GM23338 (cell line): Measurements from ENCODE around the gene CDC27. TPM values are rescaled to one million over a fixed set of nuclear protein-coding genes. Genes with fewer than 3 reads are reported as not detected.

Experiments
- ATAC-seq: fragments of 200-7000 bp; cut with Tn5 transposase; 3 replicates; pipeline ENCODE4 v1.9.1; 2020
- DNase-seq: peaks from one replicate; pipeline ENCODE4 v3.0.0-alpha.2; 2015; ENCODE audit warnings: low spot score
- H2AFZ ChIP-seq: fragments of 200-600 bp; sonication (generic); 2 replicates; pipeline ENCODE4 v1.8.0; 2016; ENCODE audit warnings: antibody characterized with exemption, mild to moderate bottlenecking, moderate library complexity
- H3F3A ChIP-seq: fragments of 200-600 bp; sonication (generic); replicated peaks from 2 replicates; pipeline ENCODE4 v1.8.0; 2017; ENCODE audit warnings: antibody characterized with exemption, mixed run types, low read depth
- H3K27ac ChIP-seq: fragments of 200-600 bp; sonication (generic); 2 replicates; pipeline ENCODE4 v1.6.1; 2016; ENCODE audit warnings: low read depth
- H3K27me3 ChIP-seq: fragments of 200-600 bp; sonication (generic); 2 replicates; pipeline ENCODE4 v1.8.0; 2016; ENCODE audit warnings: mild to moderate bottlenecking, mixed run types, moderate library complexity; ENCODE audit not compliant: insufficient read depth
- H3K36me3 ChIP-seq: fragments of 200-600 bp; sonication (generic); 2 replicates; pipeline ENCODE4 v1.8.0; 2016; ENCODE audit warnings: mild to moderate bottlenecking; ENCODE audit not compliant: insufficient read depth
- H3K4me1 ChIP-seq: fragments of 200-600 bp; sonication (generic); 2 replicates; pipeline ENCODE4 v1.8.0; 2016; ENCODE audit warnings: mild to moderate bottlenecking, moderate library complexity; ENCODE audit not compliant: insufficient read depth
- H3K4me2 ChIP-seq: fragments of 200-600 bp; sonication (generic); 2 replicates; pipeline ENCODE4 v1.7.1; 2017; ENCODE audit warnings: mixed run types
- H3K4me3 ChIP-seq: fragments of 200-600 bp; sonication (generic); 2 replicates; pipeline ENCODE4 v1.6.1; 2016; ENCODE audit warnings: mixed run types
- H3K79me2 ChIP-seq: fragments of 200-600 bp; sonication (generic); replicated peaks from 2 replicates; pipeline ENCODE4 v1.8.0; 2017; ENCODE audit warnings: mild to moderate bottlenecking; ENCODE audit not compliant: insufficient read depth
- H3K9me2 ChIP-seq: fragments of 200-600 bp; sonication (generic); 2 replicates; pipeline ENCODE4 v1.8.0; 2017; ENCODE audit not compliant: insufficient read depth
- H4K20me1 ChIP-seq: fragments of 200-600 bp; sonication (generic); replicated peaks from 2 replicates; pipeline ENCODE4 v1.8.0; 2017; ENCODE audit warnings: mild to moderate bottlenecking; ENCODE audit not compliant: insufficient read depth
- H3K27ac Mint-ChIP-seq: 2 replicates; pipeline ENCODE4 v1.8.0; 2020; ENCODE audit warnings: inconsistent platforms, mild to moderate bottlenecking, moderate library complexity, mixed read lengths
- H3K27me3 Mint-ChIP-seq: 3 replicates; pipeline ENCODE4 v1.8.0; 2022; ENCODE audit warnings: low read depth, mild to moderate bottlenecking, moderate library complexity, mixed read lengths, inconsistent platforms; ENCODE audit not compliant: insufficient read depth, poor library complexity
- H3K36me3 Mint-ChIP-seq: 3 replicates; pipeline ENCODE4 v1.8.0; 2021; ENCODE audit warnings: low read depth, mild to moderate bottlenecking, inconsistent platforms, moderate library complexity, mixed read lengths
- H3K4me1 Mint-ChIP-seq: 3 replicates; pipeline ENCODE4 v1.8.0; 2020; ENCODE audit warnings: mild to moderate bottlenecking, inconsistent platforms, mixed read lengths
- H3K4me3 Mint-ChIP-seq: 3 replicates; pipeline ENCODE4 v1.8.0; 2021; ENCODE audit warnings: moderate library complexity, mild to moderate bottlenecking, inconsistent platforms, mixed read lengths
- H3K9me3 Mint-ChIP-seq: 3 replicates; pipeline ENCODE4 v1.8.0; 2020; ENCODE audit warnings: moderate library complexity, mild to moderate bottlenecking, inconsistent platforms, mixed read lengths
- CREB1 ChIP-seq: fragments of 250-450 bp; sonication (Bioruptor Pico); IDR thresholded peaks from 2 replicates; pipeline ENCODE4 v1.5.0; 2020; ENCODE audit warnings: low read depth, mild to moderate bottlenecking, moderate library complexity
- ETS1 ChIP-seq: IDR thresholded peaks from 2 replicates; pipeline ENCODE4 v1.6.1; 2016; ENCODE audit warnings: antibody characterized with exemption
- EZH2 ChIP-seq: fragments of 200-600 bp; sonication (generic); IDR thresholded peaks from one replicate; pipeline ENCODE4 v1.8.0; 2017; ENCODE audit warnings: antibody characterized with exemption, mild to moderate bottlenecking, low read depth; ENCODE audit not compliant: unreplicated experiment
- EZH2phosphoT487 ChIP-seq: fragments of 200-600 bp; sonication (generic); IDR thresholded peaks from one replicate; pipeline ENCODE4 v1.8.1; 2018; ENCODE audit warnings: antibody characterized with exemption; ENCODE audit not compliant: unreplicated experiment
- JUNB ChIP-seq: IDR thresholded peaks from one replicate; pipeline ENCODE4 v1.6.1; 2016; ENCODE audit warnings: antibody characterized with exemption; ENCODE audit not compliant: unreplicated experiment
- NANOG ChIP-seq: IDR thresholded peaks from 2 replicates; pipeline ENCODE4 v1.6.1; 2016; ENCODE audit warnings: antibody characterized with exemption, borderline replicate concordance
- POLR2AphosphoS5 ChIP-seq: IDR thresholded peaks from 2 replicates; pipeline ENCODE4 v1.6.1; 2016; ENCODE audit warnings: antibody characterized with exemption, low read depth
- REST ChIP-seq: IDR thresholded peaks from one replicate; pipeline ENCODE4 v1.6.1; 2018; ENCODE audit warnings: antibody characterized with exemption; ENCODE audit not compliant: unreplicated experiment
- STAT1 ChIP-seq: IDR thresholded peaks from one replicate; pipeline ENCODE4 v1.6.1; 2016; ENCODE audit warnings: antibody characterized with exemption; ENCODE audit not compliant: unreplicated experiment
- ZNF114 ChIP-seq: fragments of 250-450 bp; sonication (Bioruptor Pico); IDR thresholded peaks from 2 replicates; pipeline ENCODE4 v1.5.0; 2020; ENCODE audit warnings: mild to moderate bottlenecking, moderate library complexity
- ZNF331 ChIP-seq: fragments of 250-450 bp; sonication (Bioruptor Pico); IDR thresholded peaks from 2 replicates; pipeline ENCODE4 v1.5.0; 2020; ENCODE audit warnings: low read depth, mild to moderate bottlenecking, moderate library complexity
- polyA plus RNA-seq: library from polyadenylated mRNA; unstranded; fragments of >200 nt; fragmentation: Nextera tagmentation; extraction: Ambion mirVana; gene quantifications from 2 replicates; pipeline ENCODE4 v1.2.1, GENCODE V29; 2016
- total RNA-seq: library from RNA; depleted of rRNA; stranded (reverse); fragments of >200 nt; shearing (Covaris generic); gene quantifications from 2 replicates; pipeline ENCODE4 v1.2.3, GENCODE V29; 2014
- TF ChIP-seq, protein P1 (sequence below), 2 experiments: fragments of 200-600 bp in 1 of 2; sonication (generic) in 1 of 2; conservative IDR thresholded peaks; 2 replicates each; pipeline versions ENCODE4 v1.5.1 to v1.6.1; 2016 to 2017; ENCODE audit warnings: antibody characterized with exemption in 2 of 2, low read depth in 2 of 2, mild to moderate bottlenecking in 2 of 2, moderate library complexity in 1 of 2
- TF ChIP-seq, protein P2 (sequence below): fragments of 250-450 bp; sonication (Bioruptor Pico); IDR thresholded peaks from 2 replicates; pipeline ENCODE4 v1.5.0; 2020; ENCODE audit warnings: mild to moderate bottlenecking, moderate library complexity

CDC27 gene
- total and polyA plus RNA-seq, 2 experiments from 2014 or later = 49.7 to 85.5 TPM

- peaks cover 8% of the 10 kb centered on the region; the same call in 1 of the 2 replicates for H3K4me1 ChIP-seq
- H3K4me3 ChIP-seq = no peak overlapping the region
- no peak for TF ChIP-seq POLR2AphosphoS5
- TF ChIP-seq ZNF331 (CRISPR knock-in tag) = no peak
- TF ChIP-seq, protein P1, sequence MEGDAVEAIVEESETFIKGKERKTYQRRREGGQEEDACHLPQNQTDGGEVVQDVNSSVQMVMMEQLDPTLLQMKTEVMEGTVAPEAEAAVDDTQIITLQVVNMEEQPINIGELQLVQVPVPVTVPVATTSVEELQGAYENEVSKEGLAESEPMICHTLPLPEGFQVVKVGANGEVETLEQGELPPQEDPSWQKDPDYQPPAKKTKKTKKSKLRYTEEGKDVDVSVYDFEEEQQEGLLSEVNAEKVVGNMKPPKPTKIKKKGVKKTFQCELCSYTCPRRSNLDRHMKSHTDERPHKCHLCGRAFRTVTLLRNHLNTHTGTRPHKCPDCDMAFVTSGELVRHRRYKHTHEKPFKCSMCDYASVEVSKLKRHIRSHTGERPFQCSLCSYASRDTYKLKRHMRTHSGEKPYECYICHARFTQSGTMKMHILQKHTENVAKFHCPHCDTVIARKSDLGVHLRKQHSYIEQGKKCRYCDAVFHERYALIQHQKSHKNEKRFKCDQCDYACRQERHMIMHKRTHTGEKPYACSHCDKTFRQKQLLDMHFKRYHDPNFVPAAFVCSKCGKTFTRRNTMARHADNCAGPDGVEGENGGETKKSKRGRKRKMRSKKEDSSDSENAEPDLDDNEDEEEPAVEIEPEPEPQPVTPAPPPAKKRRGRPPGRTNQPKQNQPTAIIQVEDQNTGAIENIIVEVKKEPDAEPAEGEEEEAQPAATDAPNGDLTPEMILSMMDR (conservative IDR thresholded peaks at IDR 0.05; ENCODE audit: low read depth in 2 of 2) = no peak
- TF ChIP-seq EZH2 = no peak
- no peak for TF ChIP-seq REST
- no peak for TF ChIP-seq STAT1
- TF ChIP-seq ZNF114 (CRISPR knock-in tag) = no peak
- TF ChIP-seq, protein P2, sequence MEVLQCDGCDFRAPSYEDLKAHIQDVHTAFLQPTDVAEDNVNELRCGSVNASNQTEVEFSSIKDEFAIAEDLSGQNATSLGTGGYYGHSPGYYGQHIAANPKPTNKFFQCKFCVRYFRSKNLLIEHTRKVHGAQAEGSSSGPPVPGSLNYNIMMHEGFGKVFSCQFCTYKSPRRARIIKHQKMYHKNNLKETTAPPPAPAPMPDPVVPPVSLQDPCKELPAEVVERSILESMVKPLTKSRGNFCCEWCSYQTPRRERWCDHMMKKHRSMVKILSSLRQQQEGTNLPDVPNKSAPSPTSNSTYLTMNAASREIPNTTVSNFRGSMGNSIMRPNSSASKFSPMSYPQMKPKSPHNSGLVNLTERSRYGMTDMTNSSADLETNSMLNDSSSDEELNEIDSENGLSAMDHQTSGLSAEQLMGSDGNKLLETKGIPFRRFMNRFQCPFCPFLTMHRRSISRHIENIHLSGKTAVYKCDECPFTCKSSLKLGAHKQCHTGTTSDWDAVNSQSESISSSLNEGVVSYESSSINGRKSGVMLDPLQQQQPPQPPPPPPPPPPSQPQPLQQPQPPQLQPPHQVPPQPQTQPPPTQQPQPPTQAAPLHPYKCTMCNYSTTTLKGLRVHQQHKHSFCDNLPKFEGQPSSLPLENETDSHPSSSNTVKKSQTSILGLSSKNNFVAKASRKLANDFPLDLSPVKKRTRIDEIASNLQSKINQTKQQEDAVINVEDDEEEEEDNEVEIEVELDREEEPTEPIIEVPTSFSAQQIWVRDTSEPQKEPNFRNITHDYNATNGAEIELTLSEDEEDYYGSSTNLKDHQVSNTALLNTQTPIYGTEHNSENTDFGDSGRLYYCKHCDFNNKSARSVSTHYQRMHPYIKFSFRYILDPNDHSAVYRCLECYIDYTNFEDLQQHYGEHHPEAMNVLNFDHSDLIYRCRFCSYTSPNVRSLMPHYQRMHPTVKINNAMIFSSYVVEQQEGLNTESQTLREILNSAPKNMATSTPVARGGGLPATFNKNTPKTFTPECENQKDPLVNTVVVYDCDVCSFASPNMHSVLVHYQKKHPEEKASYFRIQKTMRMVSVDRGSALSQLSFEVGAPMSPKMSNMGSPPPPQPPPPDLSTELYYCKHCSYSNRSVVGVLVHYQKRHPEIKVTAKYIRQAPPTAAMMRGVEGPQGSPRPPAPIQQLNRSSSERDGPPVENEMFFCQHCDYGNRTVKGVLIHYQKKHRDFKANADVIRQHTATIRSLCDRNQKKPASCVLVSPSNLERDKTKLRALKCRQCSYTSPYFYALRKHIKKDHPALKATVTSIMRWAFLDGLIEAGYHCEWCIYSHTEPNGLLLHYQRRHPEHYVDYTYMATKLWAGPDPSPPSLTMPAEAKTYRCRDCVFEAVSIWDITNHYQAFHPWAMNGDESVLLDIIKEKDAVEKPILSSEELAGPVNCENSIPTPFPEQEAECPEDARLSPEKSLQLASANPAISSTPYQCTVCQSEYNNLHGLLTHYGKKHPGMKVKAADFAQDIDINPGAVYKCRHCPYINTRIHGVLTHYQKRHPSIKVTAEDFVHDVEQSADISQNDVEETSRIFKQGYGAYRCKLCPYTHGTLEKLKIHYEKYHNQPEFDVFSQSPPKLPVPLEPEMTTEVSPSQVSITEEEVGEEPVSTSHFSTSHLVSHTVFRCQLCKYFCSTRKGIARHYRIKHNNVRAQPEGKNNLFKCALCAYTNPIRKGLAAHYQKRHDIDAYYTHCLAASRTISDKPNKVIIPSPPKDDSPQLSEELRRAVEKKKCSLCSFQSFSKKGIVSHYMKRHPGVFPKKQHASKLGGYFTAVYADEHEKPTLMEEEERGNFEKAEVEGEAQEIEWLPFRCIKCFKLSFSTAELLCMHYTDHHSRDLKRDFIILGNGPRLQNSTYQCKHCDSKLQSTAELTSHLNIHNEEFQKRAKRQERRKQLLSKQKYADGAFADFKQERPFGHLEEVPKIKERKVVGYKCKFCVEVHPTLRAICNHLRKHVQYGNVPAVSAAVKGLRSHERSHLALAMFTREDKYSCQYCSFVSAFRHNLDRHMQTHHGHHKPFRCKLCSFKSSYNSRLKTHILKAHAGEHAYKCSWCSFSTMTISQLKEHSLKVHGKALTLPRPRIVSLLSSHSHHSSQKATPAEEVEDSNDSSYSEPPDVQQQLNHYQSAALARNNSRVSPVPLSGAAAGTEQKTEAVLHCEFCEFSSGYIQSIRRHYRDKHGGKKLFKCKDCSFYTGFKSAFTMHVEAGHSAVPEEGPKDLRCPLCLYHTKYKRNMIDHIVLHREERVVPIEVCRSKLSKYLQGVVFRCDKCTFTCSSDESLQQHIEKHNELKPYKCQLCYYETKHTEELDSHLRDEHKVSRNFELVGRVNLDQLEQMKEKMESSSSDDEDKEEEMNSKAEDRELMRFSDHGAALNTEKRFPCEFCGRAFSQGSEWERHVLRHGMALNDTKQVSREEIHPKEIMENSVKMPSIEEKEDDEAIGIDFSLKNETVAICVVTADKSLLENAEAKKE (CRISPR knock-in tag) = no peak
- TF ChIP-seq JUNB = no peak
- no peak for TF ChIP-seq NANOG
- TF ChIP-seq EZH2phosphoT487 = no peak
- TF ChIP-seq ETS1 = no peak
- TF ChIP-seq CREB1 = no peak
- no peaks in the 10 kb centered on the region for H3K36me3 Mint-ChIP-seq
- H4K20me1 ChIP-seq = no peaks in the 10 kb centered on the region
- no peaks in the 10 kb centered on the region for H3K79me2 ChIP-seq
- H3K4me2 ChIP-seq = no peak overlapping the region
- no peaks in the 10 kb centered on the region for H3K9me2 ChIP-seq
- H3K36me3 ChIP-seq = no peaks in the 10 kb centered on the region
- no peak overlapping the region for H3K27ac ChIP-seq
- DNase-seq = no peak
- no peak overlapping the region for H3K4me3 Mint-ChIP-seq
- H2AFZ ChIP-seq = no peak overlapping the region
- H3K9me3 Mint-ChIP-seq = no peaks in the 10 kb centered on the region
- H3K4me1 Mint-ChIP-seq = peaks cover 13% of the 10 kb centered on the region
- no peak for ATAC-seq
- no peaks in the 10 kb centered on the region for H3K27me3 ChIP-seq
- no peaks in the 10 kb centered on the region for H3F3A ChIP-seq
- H3K27me3 Mint-ChIP-seq = peaks cover 3% of the 10 kb centered on the region
- no peak overlapping the region for H3K27ac Mint-ChIP-seq
Measured at GRCh38 chr17:47201166-47201565, 12.1 kb upstream of the CDC27 start.
